Endodermal cell (in vitro differentiated cells): Measurements from ENCODE around the gene EML5. TPM values are rescaled to one million over a fixed set of nuclear protein-coding genes. Genes with fewer than 3 reads are reported as not detected.

Experiments used
- DNase-seq: peaks from one replicate; pipeline ENCODE4 v3.0.0-alpha.2; 2017
- H3K27ac ChIP-seq: 2 replicates; pipeline ENCODE4 v1.5.1; 2013; ENCODE audit warnings: mild to moderate bottlenecking, low read depth, low read length, moderate library complexity
- H3K27me3 ChIP-seq: 2 replicates; pipeline ENCODE4 v1.6.1; 2013; ENCODE audit warnings: mild to moderate bottlenecking, low read length, moderate library complexity; ENCODE audit not compliant: insufficient read depth, control insufficient read depth, poor library complexity, severe bottlenecking
- H3K36me3 ChIP-seq: 2 replicates; pipeline ENCODE4 v1.7.0; 2013; ENCODE audit warnings: mild to moderate bottlenecking, low read length, moderate library complexity; ENCODE audit not compliant: control insufficient read depth, insufficient read depth
- H3K4me1 ChIP-seq: one replicate; pipeline ENCODE4 v1.7.0; 2013; ENCODE audit warnings: low read length; ENCODE audit not compliant: control insufficient read depth, insufficient read depth
- H3K4me3 ChIP-seq: 2 replicates; pipeline ENCODE4 v1.5.1; 2013; ENCODE audit warnings: mild to moderate bottlenecking, low read length, moderate library complexity
- H3K9ac ChIP-seq: 2 replicates; pipeline ENCODE4 v1.6.1; 2013; ENCODE audit warnings: mild to moderate bottlenecking, low read length, moderate library complexity; ENCODE audit not compliant: poor library complexity, severe bottlenecking; ENCODE audit errors: extremely low read depth
- H3K9me3 ChIP-seq: 2 replicates; pipeline ENCODE4 v1.6.1; 2013; ENCODE audit warnings: mild to moderate bottlenecking, low read length, moderate library complexity; ENCODE audit not compliant: control insufficient read depth
- H3K27ac Mint-ChIP-seq: 2 replicates; pipeline ENCODE4 v1.8.0; 2020; ENCODE audit warnings: mixed read lengths
- H3K27me3 Mint-ChIP-seq: 2 replicates; pipeline ENCODE4 v1.8.0; 2021; ENCODE audit warnings: mild to moderate bottlenecking, mixed read lengths; ENCODE audit not compliant: insufficient read depth
- H3K36me3 Mint-ChIP-seq: 2 replicates; pipeline ENCODE4 v1.8.0; 2020; ENCODE audit warnings: low read depth, mixed read lengths
- H3K4me1 Mint-ChIP-seq: 2 replicates; pipeline ENCODE4 v1.8.0; 2020; ENCODE audit warnings: mixed read lengths
- H3K4me3 Mint-ChIP-seq: 2 replicates; pipeline ENCODE4 v1.8.0; 2020; ENCODE audit warnings: mild to moderate bottlenecking, moderate library complexity, mixed read lengths
- H3K9me3 Mint-ChIP-seq: 2 replicates; pipeline ENCODE4 v1.8.0; 2020; ENCODE audit warnings: mild to moderate bottlenecking, mixed read lengths
- CTCF ChIP-seq: fragments of 200-600 bp; sonication (generic); conservative IDR thresholded peaks from 2 replicates; pipeline ENCODE4 v1.5.0; 2021; ENCODE audit warnings: antibody characterized with exemption, mild to moderate bottlenecking
- WGBS, 2 experiments: methylation state at CpG; one replicate each; pipeline versions ENCODE4 v1.1.5 to v1.1.7; 2013; ENCODE audit warnings: missing lambda C conversion rate in 2 of 2, mixed read lengths in 1 of 2; ENCODE audit not compliant: insufficient coverage in 1 of 2, insufficient read length in 1 of 2; 5-methylcytosine and 5-hydroxymethylcytosine counted together
- total RNA-seq, 2 donors: library from RNA; stranded (reverse); fragmentation: NEBNext Ultra II Directional in 1 of 2; extraction: Animal tissue kit (Norgen Biotek cat#: 25700) in 1 of 2; gene quantifications; 2 replicates in 1 of 2; 3 replicates in 1 of 2; pipeline ENCODE4 v1.2.1, GENCODE V29; 2021

EML5 gene
- total RNA-seq, 2 donors from 2014 or later, result 1.7 to 2.3 TPM

DNA sequence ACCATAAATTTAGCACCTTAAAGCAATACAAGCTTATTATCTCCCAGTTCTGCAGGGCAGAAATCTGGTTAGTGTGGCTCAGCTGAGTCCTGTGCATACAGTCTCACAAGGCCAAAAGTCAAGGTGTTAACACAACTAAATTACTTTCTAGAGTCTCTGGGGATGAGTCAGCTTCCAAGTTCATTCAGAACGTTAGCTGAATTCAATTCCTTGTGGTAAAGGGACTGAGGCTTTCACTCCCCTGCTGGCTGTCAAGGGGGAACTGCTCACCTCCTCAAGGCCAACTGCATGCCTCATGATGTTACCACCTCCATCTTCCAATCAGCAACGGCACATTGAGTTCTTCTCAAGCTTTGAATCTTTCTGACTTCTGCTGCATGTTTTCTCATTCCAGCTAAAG lies 27.6 kb downstream of the EML5 start:
- Histone ChIP-seq H3K4me3 (no peak overlapping the region), H3K27me3 (no peaks in the 10 kb centered on the region), H3K9me3 (peaks cover 45% of the 10 kb centered on the region), H3K36me3 (no peaks in the 10 kb centered on the region), H3K4me1 (no peaks in the 10 kb centered on the region), H3K27ac (no peak overlapping the region), H3K9ac (no peak overlapping the region)
- H3K36me3 Mint-ChIP-seq, result peaks cover 6% of the 10 kb centered on the region
- H3K27ac Mint-ChIP-seq, result no peak overlapping the region
- peaks cover 68% of the 10 kb centered on the region for H3K9me3 Mint-ChIP-seq
- TF ChIP-seq CTCF, result no peak
- DNase-seq, result no peak
- no peaks in the 10 kb centered on the region for H3K4me1 Mint-ChIP-seq
- WGBS, 2 experiments, result 69 to 75% methylated on average over 2 of the region's 2 CpGs
- no peak overlapping the region for H3K4me3 Mint-ChIP-seq
- peaks cover 2% of the 10 kb centered on the region for H3K27me3 Mint-ChIP-seq

DNA sequence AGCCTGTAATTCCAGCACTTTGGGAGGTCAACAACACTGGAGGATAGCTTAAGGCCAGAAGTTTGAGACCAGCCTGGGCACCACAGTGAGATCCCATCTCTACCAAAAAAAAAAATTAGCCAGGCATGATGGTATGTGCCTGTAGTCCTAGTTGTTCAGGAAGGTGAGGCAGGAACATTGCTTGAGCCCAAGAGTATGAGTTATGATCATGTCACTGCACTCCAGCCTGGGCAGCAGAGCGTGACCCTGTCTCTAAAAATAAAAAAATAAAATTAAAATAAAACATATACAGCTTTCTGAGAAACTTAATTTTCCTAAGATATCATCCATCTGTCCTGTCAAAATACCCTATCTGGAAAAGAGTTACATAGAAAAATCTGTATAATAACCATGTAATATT lies 38.9 kb downstream of the EML5 start:
- no peak overlapping the region for H3K4me3 ChIP-seq
- Mint-ChIP-seq H3K27ac (no peak overlapping the region), H3K27me3 (peaks cover 3% of the 10 kb centered on the region), H3K4me1 (peaks cover 4% of the 10 kb centered on the region), H3K4me3 (no peak overlapping the region), H3K36me3 (no peaks in the 10 kb centered on the region), H3K9me3 (no peaks in the 10 kb centered on the region)
- H3K9ac ChIP-seq, result no peak overlapping the region
- H3K27me3 ChIP-seq, result no peaks in the 10 kb centered on the region
- no peaks in the 10 kb centered on the region for H3K9me3 ChIP-seq
- H3K36me3 ChIP-seq, result no peaks in the 10 kb centered on the region
- no CpG with 5 or more reads among the region's 1 CpG for WGBS, 2 experiments
- TF ChIP-seq CTCF, result no peak
- no peak for DNase-seq
- no peaks in the 10 kb centered on the region for H3K4me1 ChIP-seq
- H3K27ac ChIP-seq, result no peak overlapping the region

- Mint-ChIP-seq H3K36me3 (no peaks in the 10 kb centered on the region), H3K9me3 (no peaks in the 10 kb centered on the region), H3K27ac (no peak overlapping the region)
Measured at GRCh38 chr14:88750945-88751344, 41.8 kb downstream of the EML5 start.

More at GRCh38 chr14:88750945-88751344, 41.8 kb downstream of the EML5 start:
- Histone ChIP-seq H3K9ac (no peak overlapping the region), H3K36me3 (no peaks in the 10 kb centered on the region), H3K27me3 (no peaks in the 10 kb centered on the region), H3K4me3 (no peak overlapping the region), H3K4me1 (no peaks in the 10 kb centered on the region), H3K27ac (no peak overlapping the region), H3K9me3 (no peaks in the 10 kb centered on the region)
- WGBS, 2 experiments, result 100% methylated on average over 1 of the region's 1 CpG
- no peaks in the 10 kb centered on the region for H3K27me3 Mint-ChIP-seq
- no peak overlapping the region for H3K4me3 Mint-ChIP-seq
- no peak for TF ChIP-seq CTCF
- peaks cover 4% of the 10 kb centered on the region for H3K4me1 Mint-ChIP-seq
- no peak for DNase-seq
